ENCODE data around the gene FLNA. TPM values are rescaled to one million over a fixed set of nuclear protein-coding genes. Genes with fewer than 3 reads are reported as not detected.
"Not testable (repeated sequence)": the region's sequence is repeated elsewhere in the genome, so short reads cannot be mapped to it uniquely, and the experiment has no call there.

The FLNA gene
- polyA plus RNA-seq, 3 donors: 393 to 423 (median 399) TPM

GRCh38 chrX:154343620-154344019 lies 30.8 kb downstream of the FLNA start:
- DNase-seq (ENCODE audit: low read depth in 3 of 3, low spot score in 2 of 3): not testable (repeated sequence)

DNA sequence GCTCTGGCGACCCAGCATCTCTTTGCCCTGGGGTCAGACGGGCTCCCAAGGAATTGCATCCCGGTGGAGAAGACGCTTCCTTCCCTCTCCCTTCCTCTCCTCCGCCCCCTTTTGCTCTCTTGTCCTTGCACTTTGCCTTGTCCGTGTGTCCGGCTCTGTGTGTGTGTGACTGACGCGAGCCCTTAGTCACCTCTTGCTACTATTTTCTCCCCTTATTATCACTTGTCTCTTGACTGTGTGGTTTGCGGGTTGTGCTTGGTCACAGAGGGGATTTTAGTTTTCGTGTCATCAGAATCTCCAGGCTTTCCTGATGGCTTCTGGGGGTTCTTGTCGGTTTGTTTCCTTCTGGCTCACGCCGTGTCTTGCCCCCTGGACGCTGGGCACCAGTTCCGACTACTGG lies 31.4 kb downstream of the FLNA start:
- not testable (repeated sequence) for DNase-seq (ENCODE audit: low read depth in 3 of 3, low spot score in 2 of 3)

DNA sequence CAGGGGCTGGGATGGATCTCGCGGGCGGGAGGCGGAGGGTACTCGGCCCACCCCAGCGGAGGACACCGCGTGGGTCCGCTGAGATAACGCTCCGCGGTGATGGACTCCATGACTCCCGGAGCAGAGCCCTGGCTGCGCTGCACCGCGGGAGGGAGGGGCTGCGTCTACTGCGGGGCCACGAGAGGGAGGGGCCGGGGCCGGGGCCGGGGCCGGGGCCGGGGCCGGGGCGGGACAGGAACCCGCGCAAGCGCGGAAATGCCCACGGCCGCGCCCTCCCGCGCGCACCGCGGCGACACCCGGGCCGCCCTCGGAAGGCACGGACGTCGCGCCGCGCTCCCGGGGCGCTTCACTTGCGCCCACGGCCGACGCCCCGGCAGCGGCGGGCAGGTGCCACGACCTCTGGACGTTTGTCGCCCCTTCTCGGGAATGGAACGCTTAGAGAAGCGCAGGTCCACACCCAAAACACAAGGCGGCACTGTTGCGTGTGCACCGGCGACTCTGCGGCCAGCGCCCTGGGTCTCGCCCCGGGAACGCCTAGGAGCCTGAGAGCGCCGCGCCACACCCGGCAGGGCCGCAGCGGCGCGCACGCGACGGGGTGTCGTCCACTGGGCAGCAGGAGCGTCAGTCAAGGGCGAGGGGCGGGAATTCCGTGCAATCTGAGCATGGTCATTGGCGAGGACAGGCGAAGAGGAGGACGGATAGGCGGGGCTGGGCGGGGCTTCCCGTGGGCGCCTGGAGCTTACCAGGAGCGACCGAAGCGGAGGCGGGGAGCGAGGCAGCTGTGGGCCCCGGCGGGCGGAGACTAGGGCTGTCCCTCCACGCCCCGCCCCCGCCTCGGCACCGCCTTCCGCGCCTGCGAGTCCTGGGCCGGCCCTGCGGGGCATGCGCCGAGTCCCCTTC lies 32.8 kb downstream of the FLNA start:
- not testable (repeated sequence) for DNase-seq (ENCODE audit: low read depth in 3 of 3, low spot score in 2 of 3)

GRCh38 chrX:154334496-154334895 lies 39.9 kb downstream of the FLNA start:
- no peak for DNase-seq (ENCODE audit: low read depth in 3 of 3, low spot score in 2 of 3)

GRCh38 chrX:154333837-154334271 lies 40.6 kb downstream of the FLNA start:
- DNase-seq (ENCODE audit: low read depth in 3 of 3, low spot score in 2 of 3): no peak

GRCh38 chrX:154333116-154333515 lies 41.3 kb downstream of the FLNA start:
- DNase-seq (ENCODE audit: low read depth in 3 of 3, low spot score in 2 of 3): no peak

DNA sequence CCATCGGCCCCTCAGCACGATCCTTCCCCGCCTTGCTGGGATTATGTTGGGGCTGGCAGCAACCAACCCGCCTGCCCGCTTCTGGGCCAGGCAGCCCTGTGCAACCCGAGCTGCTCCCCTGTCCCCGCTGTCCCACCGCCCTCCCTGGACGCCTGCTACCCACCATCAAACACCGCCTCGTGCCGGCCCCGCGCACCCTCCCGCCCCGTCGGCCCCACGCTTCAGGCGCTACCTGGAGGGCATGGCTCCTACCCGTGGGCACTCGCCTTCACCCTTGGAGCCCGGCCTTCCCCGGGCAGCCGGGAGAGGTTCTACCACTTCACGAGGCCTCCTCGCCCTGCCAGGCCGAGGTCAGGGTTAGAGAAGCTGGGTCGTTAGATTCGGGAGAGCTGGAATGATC lies 41.9 kb downstream of the FLNA start:
- DNase-seq (ENCODE audit: low read depth in 3 of 3, low spot score in 2 of 3): no peak

- no peak for DNase-seq (ENCODE audit: low read depth in 3 of 3, low spot score in 2 of 3)
These were observed 45.1 kb downstream of the FLNA start for GRCh38 chrX:154329294-154329693.

DNA sequence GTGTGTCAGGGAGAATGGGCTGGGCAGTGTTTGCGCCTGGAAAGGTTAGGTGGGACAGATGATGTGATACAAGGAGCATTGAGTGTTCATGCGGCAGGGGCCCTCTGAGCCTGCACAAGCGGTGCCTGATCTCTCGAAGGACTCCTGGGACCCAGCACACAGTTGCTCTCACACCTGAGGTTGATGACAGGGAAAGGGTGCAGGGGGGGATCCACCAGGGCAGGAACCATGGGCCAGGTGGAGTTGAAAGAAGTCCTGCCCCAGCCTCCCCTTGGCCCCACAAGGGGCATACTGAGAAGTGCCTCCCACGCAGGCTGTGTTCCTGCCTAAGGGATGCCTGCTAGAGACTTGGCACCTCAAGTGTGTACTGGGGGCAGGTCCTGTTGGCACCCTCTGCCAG lies 45.8 kb downstream of the FLNA start:
- no peak for DNase-seq (ENCODE audit: low read depth in 3 of 3, low spot score in 2 of 3)

- no peak for DNase-seq (ENCODE audit: low read depth in 3 of 3, low spot score in 2 of 3)
These were observed 47.2 kb downstream of the FLNA start for GRCh38 chrX:154327038-154327820.

DNA sequence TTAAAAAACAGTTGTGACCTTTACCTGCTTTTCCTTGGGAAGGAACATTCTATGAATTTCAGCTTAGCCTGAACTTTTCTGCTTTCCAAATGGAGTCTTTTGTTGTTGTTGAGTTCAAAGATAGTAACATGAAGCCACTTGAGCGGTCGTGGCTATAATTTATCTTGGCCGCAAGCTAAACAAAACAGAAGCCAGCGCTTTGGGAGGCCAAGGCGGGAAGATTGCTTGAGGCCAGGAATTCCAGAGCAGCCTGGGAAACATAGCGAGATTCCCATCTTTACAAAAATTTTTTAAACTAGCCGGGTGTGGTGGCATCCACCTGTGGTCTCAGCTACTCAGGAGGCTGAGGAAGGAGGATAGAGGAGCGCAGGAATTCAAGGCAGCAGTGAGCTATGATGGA lies 48.9 kb downstream of the FLNA start:
- peak in 1 of 3 donors; percentile 44 for DNase-seq (ENCODE audit: low read depth in 3 of 3, low spot score in 2 of 3)

DNA sequence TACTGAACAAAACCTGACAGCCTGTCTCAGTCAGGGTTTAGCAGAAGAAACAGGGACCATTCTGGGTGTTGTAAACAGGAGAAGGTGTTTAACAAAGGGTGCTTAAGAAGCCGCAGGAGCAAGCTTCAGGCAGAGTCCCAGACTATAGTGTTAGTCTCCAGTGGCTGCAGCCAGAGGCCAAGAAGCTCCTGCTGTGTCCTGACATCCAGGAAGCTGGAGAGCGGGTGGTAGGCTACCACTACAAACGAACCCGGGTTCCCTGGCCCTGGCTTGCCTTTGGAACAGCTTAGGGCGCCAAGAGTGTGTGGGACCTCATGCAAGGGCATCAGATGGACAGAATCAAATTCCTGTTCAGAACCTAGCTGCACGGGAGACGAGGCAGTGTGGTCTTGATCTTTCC lies 50.9 kb downstream of the FLNA start:
- no peak for DNase-seq (ENCODE audit: low read depth in 3 of 3, low spot score in 2 of 3)

GRCh38 chrX:154322890-154323289 lies 51.5 kb downstream of the FLNA start:
- DNase-seq (ENCODE audit: low read depth in 3 of 3, low spot score in 2 of 3): no peak

GRCh38 chrX:154321594-154321993 lies 52.8 kb downstream of the FLNA start:
- no peak for DNase-seq (ENCODE audit: low read depth in 3 of 3, low spot score in 2 of 3)

- DNase-seq (ENCODE audit: low read depth in 3 of 3, low spot score in 2 of 3): no peak
These were observed 53.3 kb downstream of the FLNA start for GRCh38 chrX:154321152-154321551.

DNA sequence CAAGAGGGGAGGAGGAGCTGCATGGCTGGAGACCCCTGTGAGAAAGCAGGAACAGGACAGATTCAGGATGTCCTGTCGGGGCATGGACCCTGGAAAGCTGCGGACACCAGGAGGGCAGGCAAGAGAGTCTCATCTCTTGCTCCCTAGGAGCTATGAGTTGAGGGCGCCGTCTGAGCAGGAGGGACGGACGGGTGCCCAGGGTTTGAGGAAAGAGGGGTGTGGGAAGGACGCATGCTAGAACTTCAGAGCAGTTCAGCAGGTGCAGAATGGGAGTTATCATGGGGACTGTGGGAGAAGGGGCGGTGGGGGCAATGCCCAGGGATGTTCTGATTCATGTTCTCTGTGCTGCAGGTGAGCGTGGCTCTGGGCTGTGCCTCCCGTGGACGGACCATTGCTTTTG lies 54.0 kb downstream of the FLNA start:
- no peak for DNase-seq (ENCODE audit: low read depth in 3 of 3, low spot score in 2 of 3)

DNA sequence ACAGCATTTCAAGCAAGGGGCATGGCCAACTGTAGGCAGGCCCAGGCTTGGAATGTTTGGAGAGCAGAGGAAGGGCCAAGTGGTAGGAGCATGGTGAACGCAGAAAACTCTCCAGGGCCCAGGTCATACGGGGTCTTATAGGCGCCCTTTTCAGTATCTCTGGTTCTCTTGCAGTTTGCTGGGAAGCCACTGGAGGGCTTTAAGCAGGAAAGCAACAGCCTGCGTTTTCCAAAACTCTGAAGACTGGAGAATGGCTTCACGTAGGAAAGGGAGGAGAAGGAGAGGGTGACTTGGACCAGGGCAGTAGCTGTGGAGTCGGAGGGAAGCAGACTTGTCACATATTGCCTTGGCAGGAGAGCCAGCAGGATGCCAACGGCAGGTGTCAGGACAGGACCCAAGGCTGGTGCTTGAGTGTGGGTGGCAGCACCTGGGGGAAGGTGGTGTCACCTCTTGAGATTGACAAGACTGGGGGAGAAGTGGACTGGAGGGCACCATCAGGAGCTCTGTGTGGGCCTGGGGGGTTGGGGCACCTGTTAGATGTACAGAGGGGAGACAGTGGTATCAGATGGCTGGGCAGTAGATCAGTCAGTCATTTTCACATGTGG lies 56.9 kb downstream of the FLNA start:
- no peak for DNase-seq (ENCODE audit: low read depth in 3 of 3, low spot score in 2 of 3)

- DNase-seq (ENCODE audit: low read depth in 3 of 3, low spot score in 2 of 3): no peak
These were observed 59.0 kb downstream of the FLNA start for GRCh38 chrX:154315416-154315815.

- no peak for DNase-seq (ENCODE audit: low read depth in 3 of 3, low spot score in 2 of 3)
These were observed 61.3 kb downstream of the FLNA start for GRCh38 chrX:154313147-154313546.

DNA sequence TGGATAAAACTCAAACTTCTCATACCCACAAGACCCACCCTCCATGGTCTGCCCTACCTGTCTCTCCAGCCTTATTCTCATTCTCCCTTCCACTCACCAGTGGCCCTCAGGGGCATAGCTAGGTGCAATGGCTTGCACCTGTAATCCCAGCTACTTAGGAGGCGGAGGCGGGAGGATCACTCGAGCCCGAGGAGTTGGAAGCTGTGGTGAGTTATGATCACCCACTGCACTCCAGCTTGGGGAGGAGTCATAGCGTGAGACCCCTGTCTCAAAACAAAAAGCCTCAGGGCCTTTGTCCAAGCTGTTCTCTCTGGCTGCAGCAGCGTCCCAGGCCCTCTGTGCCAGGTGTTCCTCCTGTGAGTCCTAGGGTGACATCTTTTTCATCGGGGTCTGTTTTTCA lies 62.3 kb downstream of the FLNA start:
- no peak for DNase-seq (ENCODE audit: low read depth in 3 of 3, low spot score in 2 of 3)

All from right renal cortex interstitium (tissue), 3 donors.